Left lung (tissue), 10 donors: ENCODE data around the gene MACROD2. TPM values are rescaled to one million over a fixed set of nuclear protein-coding genes. Genes with fewer than 3 reads are reported as not detected.

ENCODE experiments used
- ATAC-seq: fragments of 200-7000 bp; cut with Tn5 transposase; one replicate; pipeline ENCODE4 v1.9.1; 2020; ENCODE audit warnings: moderate library complexity
- DNase-seq, 4 donors: peaks; one replicate each; pipeline ENCODE4 v3.0.0-alpha.2; 2013 to 2020
- H3K27ac ChIP-seq, 2 donors: fragments of 200-600 bp; sonication (generic) in 1 of 2; one replicate each; pipeline versions ENCODE4 v1.5.0 to v1.8.0; 2020 to 2021
- H3K27me3 ChIP-seq, 2 donors: fragments of 200-600 bp; sonication (generic) in 1 of 2; one replicate each; pipeline versions ENCODE4 v1.5.0 to v1.8.0; 2020 to 2021
- H3K36me3 ChIP-seq, 2 donors: fragments of 200-600 bp; sonication (generic) in 1 of 2; one replicate each; pipeline versions ENCODE4 v1.5.0 to v1.8.0; 2020 to 2021
- H3K4me1 ChIP-seq, 2 donors: fragments of 200-600 bp; one replicate each; pipeline ENCODE4 v1.8.0; 2021
- H3K4me3 ChIP-seq, 2 donors: fragments of 200-600 bp; sonication (generic) in 1 of 2; one replicate each; pipeline versions ENCODE4 v1.5.0 to v1.8.0; 2020 to 2021; ENCODE audit warnings: mild to moderate bottlenecking in 1 of 2
- H3K9me3 ChIP-seq, 2 donors: fragments of 200-600 bp; sonication (generic) in 1 of 2; one replicate each; pipeline versions ENCODE4 v1.5.0 to v1.8.0; 2020 to 2021
- intact Hi-C, 2 donors: fragments of 100-400 bp; cut with DNase I; formaldehyde crosslinking; loops; one replicate each; pipeline versions ENCODE4 v1.11.2 to v1.14.2; 2022
- polyA plus RNA-seq, 6 donors: library from polyadenylated mRNA; unstranded; fragments of 120-200 nt; gene quantifications; one replicate each; pipeline ENCODE4 v1.2.1, GENCODE V29; 2013; ENCODE audit not compliant: insufficient read length in 6 of 6
- total RNA-seq, 2 donors: library from RNA; stranded (reverse); fragmentation: NEBNext Ultra II Directional; extraction: Animal tissue kit (Norgen Biotek cat#: 25700); gene quantifications; one replicate each; pipeline ENCODE4 v1.2.1, GENCODE V29; 2021
- TF ChIP-seq, protein P1 (sequence below), 2 donors: fragments of 200-600 bp; sonication (generic) in 1 of 2; IDR thresholded peaks; one replicate each; pipeline versions ENCODE4 v1.5.0 to v1.8.0; 2021; ENCODE audit warnings: antibody characterized with exemption in 2 of 2
- donor health status: DM: no; HTN: yes; CAD: no.
- donor health status: DM: no; HTN: no; CAD: no.

The MACROD2 gene
- total and polyA plus RNA-seq, 8 donors, result 6.1 to 23.6 (median 8.9) TPM

DNA sequence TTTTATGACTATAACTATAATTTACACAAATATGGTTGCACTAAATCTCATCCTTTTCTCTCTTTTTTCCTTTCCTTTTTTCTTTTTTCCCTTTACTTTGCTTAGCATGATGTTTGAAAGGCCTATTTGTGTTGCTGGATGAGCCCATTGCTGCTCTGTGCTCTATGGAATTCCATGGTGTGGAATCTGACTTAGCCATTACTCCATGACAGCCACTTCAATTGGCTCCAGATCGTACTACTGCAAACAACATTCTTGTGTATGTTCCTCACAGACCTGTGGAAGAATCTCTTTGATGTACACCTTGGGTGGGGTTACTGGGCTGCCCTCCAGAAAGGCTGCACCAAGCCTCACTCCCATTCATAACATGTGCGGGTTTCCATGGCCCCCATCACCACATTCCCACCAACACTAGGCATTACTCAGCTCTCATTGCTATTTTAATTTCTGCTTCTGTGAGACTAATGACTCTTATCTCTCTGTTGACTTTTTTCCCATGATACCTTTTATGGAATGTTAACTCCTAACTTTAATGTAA lies 1598.9 kb downstream of the MACROD2 start:
- intact Hi-C loops, result no loop called here
- TF ChIP-seq, protein P1, sequence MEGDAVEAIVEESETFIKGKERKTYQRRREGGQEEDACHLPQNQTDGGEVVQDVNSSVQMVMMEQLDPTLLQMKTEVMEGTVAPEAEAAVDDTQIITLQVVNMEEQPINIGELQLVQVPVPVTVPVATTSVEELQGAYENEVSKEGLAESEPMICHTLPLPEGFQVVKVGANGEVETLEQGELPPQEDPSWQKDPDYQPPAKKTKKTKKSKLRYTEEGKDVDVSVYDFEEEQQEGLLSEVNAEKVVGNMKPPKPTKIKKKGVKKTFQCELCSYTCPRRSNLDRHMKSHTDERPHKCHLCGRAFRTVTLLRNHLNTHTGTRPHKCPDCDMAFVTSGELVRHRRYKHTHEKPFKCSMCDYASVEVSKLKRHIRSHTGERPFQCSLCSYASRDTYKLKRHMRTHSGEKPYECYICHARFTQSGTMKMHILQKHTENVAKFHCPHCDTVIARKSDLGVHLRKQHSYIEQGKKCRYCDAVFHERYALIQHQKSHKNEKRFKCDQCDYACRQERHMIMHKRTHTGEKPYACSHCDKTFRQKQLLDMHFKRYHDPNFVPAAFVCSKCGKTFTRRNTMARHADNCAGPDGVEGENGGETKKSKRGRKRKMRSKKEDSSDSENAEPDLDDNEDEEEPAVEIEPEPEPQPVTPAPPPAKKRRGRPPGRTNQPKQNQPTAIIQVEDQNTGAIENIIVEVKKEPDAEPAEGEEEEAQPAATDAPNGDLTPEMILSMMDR (IDR thresholded peaks at IDR 0.05), result no peak
- H3K27ac ChIP-seq, result no peak overlapping the region
- ATAC-seq (peak; percentile 41), DNase-seq (peak in 1 of 4 donors; percentile 55)
- H3K27me3 ChIP-seq, result no peaks in the 10 kb centered on the region
- no peaks in the 10 kb centered on the region for H3K36me3 ChIP-seq
- no peak overlapping the region for H3K4me3 ChIP-seq
- H3K9me3 ChIP-seq, result peaks cover 0 to 3% of the 10 kb centered on the region in 2 donors
- H3K4me1 ChIP-seq, result no peaks in the 10 kb centered on the region

DNA sequence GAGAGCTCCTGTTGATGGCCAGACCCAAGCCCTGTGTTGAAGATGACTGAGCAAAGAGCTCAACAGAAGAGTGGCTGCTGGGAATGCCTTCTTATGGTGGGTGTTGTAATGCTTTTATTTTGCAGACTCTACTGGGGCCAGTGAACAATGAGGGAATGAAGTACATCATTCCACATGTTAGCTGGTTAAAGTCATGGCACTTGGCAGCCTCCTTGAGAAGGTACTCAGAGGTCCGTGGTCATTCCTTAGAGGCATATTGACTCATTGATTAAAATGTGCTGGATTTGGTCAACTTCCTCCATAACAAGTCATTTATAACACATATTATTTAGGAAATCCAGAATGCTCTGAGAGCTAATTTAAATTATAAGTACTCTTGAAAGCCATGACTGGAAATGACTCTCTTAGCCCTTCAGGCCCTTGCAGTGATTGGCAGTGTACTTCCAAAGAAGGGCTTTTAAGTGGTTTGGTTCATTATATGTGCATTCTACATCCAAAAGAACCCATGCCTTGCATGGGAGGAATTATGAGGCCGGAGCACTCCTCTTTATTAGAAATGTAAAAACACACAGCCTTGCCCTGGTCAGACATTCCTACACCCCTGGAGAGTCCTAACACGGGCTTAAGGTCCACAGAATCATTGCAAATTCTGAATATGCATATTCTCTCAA lies 1601.0 kb downstream of the MACROD2 start:
- intact Hi-C loops, result no loop called here
- Histone ChIP-seq H3K9me3 (no peaks in the 10 kb centered on the region), H3K27ac (peak overlapping the region; percentile 50 to 55), H3K27me3 (no peaks in the 10 kb centered on the region), H3K4me3 (no peak overlapping the region), H3K4me1 (no peaks in the 10 kb centered on the region), H3K36me3 (no peaks in the 10 kb centered on the region)
- DNase-seq (peak in 1 of 4 donors; percentile 40), ATAC-seq (peak; percentile 75)
- TF ChIP-seq, protein P1 (IDR thresholded peaks at IDR 0.05), result no peak

DNA sequence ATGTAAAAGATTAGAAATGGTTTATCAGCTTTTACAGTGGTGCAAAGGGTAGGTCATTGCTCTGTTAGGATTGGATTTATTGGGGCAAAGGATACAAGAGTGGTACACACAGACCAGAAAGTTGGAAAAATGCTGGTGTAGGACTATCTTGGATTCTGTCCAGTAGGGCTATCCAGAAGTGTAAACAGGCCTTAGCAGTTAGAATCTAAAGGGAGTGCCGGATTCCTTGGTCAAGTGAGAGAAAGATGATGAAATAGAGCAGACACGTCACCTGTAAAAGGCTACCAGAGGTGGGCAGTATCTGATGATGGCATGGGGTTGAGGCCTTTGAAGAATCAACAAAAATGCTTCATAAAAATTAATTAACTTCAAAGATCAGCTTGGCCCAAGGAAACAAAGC lies 1602.0 kb downstream of the MACROD2 start:
- no peak overlapping the region for H3K4me3 ChIP-seq
- H3K9me3 ChIP-seq, result no peaks in the 10 kb centered on the region
- no peaks in the 10 kb centered on the region for H3K4me1 ChIP-seq
- H3K27me3 ChIP-seq, result no peaks in the 10 kb centered on the region
- intact Hi-C loops, result no loop called here
- no peaks in the 10 kb centered on the region for H3K36me3 ChIP-seq
- TF ChIP-seq, protein P1 (IDR thresholded peaks at IDR 0.05), result no peak
- peak overlapping the region; percentile 33 to 55 for H3K27ac ChIP-seq
- ATAC-seq, result peak; percentile 63
- DNase-seq, result no peak

DNA sequence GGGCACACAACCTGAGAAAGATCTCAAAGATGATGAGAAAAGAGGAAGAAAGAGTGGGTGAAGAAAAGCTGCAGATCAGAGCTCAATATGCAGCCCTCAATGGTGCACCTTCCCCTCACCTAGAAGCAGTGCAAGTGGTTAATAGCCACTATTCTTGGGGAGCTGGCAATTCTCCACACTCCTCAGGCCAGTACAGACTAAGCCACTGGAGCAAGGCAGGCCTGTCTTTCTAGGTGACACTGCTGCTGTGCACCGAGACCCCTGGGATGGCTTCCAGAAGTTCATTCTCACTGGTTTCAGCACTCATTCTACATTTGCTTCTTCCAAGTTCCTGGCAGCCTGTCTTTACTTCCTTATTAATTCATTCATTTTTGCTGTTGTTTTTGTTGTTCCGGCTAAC lies 1604.6 kb downstream of the MACROD2 start:
- intact Hi-C loops, result no loop called here
- Histone ChIP-seq H3K4me3 (no peak overlapping the region), H3K27me3 (no peaks in the 10 kb centered on the region), H3K27ac (no peak overlapping the region), H3K9me3 (no peaks in the 10 kb centered on the region), H3K4me1 (no peaks in the 10 kb centered on the region), H3K36me3 (no peaks in the 10 kb centered on the region)
- ATAC-seq (no peak), DNase-seq (no peak)
- TF ChIP-seq, protein P1 (IDR thresholded peaks at IDR 0.05), result no peak

DNA sequence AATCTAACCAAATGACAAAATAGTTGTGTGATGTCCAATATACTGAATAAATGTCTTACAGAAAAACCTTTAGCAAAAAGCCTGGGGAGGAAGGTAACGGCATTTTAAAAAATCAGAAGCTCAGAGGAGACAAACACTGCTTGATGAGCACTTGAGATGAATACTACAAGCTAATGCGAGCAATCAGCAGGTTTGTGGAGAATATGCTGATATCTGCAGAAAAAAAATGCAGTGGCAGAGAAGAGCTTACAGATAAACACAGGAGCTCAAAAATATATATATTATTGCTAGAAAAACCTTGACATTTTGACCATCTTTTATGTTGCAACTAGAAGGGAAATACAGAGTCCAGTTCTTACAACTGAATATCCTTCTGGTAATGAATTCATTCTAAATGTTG lies 1605.2 kb downstream of the MACROD2 start:
- Histone ChIP-seq H3K36me3 (no peaks in the 10 kb centered on the region), H3K4me3 (no peak overlapping the region), H3K4me1 (no peaks in the 10 kb centered on the region), H3K27me3 (no peaks in the 10 kb centered on the region), H3K9me3 (no peaks in the 10 kb centered on the region), H3K27ac (no peak overlapping the region)
- no peak for DNase-seq
- no peak for ATAC-seq
- intact Hi-C loops, result no loop called here
- TF ChIP-seq, protein P1 (IDR thresholded peaks at IDR 0.05), result no peak
